NOMO-1 treated with dmso at 0.1 percent for 144 hours (cell line): ENCODE data around the gene DHX15.
"Not testable (repeated sequence)": the region's sequence is repeated elsewhere in the genome, so short reads cannot be mapped to it uniquely, and the experiment has no call there.

Source experiments
- DNase-seq: peaks from one replicate; lab custom pipeline; 2025; ENCODE audit not compliant: unreplicated experiment; lab: John Stamatoyannopoulos, UW

The DHX15 gene

GRCh38 chr4:24550441-24551175 lies 33.7 kb downstream of the DHX15 start:
- DNase-seq, result no peak

DNA sequence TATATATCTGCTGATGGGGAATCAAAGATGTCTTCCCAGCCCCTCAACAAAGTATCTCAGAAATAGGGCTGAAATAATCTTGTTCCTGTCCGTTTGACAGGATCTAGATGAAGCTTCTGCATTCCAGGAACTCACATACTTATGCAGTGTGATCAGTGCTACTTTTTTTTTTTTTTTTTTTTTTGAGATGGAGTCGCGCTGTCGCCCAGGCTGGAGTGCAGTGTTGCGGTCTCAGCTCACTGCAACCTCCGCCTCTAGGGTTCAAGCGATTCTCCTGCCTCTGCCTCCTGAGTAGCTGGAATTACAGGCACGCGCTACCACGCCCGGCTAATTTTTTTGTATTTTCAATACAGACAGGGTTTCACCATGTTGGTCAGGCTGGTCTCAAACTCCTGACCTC lies 36.4 kb downstream of the DHX15 start:
- DNase-seq, result no peak

GRCh38 chr4:24544208-24544988 lies 40.0 kb downstream of the DHX15 start:
- DNase-seq, result no peak

DNA sequence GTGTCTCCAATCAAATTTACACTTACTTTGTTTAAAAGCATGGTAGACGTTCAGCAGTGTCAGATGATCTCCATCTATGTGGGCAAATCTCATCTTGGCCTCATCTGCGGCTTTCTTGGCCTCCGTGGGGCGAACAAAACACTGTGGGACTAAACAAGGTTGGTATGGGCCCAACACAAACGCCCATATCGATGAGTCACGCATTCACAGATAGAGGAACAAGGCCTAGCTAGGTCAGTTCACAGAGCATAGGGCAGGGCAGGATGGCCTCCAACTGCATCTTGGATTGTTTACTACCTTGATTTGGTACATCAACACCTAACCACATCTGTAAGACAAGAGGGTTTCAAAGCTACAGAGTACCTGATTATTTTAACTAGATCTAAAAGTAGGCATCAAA lies 47.3 kb downstream of the DHX15 start:
- no peak for DNase-seq

DNA sequence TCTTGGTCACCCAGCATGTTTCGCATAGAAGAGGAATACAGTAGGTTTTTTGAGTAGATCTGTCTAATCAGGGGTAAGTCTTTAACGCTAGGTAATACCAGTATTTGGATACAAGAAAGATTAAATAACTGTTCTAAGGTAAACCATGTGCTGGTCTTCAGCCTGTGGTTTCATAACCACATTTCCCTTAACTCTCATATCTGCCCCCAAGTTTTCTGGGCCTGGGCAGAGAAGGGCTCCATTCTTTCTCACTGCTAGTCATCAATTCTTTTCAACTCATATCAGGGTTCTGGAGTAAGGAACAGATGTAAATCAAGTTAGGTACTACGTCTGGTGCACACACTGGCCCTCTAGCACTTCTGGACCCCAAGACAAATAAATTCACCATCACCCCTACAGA lies 49.0 kb downstream of the DHX15 start:
- no peak for DNase-seq

GRCh38 chr4:24533364-24533763 lies 51.0 kb downstream of the DHX15 start:
- DNase-seq, result no peak

GRCh38 chr4:24529555-24529954 lies 54.8 kb downstream of the DHX15 start:
- DNase-seq, result no peak

- no peak for DNase-seq
These were observed 57.0 kb downstream of the DHX15 start for GRCh38 chr4:24527371-24527770.

DNA sequence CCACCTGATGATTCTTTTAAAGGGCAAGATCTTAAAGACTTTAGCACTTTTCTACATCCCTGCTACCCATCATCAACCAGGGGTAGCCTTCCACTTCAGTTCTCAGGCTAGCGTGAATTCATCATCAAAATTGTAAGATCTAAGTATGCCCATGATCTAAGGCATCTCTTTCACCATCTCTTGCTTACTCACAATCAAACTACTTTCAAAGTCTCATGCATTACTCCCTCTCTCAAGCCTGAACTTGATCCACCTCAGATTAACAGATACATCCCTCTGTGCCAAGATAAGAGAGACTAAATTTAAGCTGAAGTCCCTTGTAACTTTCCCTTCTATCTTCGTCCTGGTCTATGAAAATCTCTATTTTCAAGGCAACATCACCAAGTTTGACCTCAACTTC lies 62.8 kb downstream of the DHX15 start:
- DNase-seq, result no peak

DNA sequence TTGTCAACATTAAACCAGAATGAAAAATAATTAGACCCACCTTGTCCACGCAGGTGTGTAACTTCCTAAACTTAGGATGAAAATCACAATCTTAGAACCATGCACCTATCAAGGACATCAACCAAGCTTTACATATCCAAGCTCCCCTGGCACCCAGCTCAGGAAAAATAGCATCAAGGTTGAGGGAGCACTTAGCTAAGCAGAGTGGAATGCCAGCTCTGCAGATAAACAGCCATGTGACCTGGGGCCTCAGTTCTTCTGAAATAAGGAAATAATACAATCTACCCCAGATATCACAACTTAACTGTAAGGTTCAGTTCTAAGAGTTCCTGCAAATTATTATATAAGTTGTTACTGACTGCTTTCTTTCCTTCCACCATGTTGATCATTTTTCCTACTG lies 64.7 kb downstream of the DHX15 start:
- DNase-seq, result no peak

DNA sequence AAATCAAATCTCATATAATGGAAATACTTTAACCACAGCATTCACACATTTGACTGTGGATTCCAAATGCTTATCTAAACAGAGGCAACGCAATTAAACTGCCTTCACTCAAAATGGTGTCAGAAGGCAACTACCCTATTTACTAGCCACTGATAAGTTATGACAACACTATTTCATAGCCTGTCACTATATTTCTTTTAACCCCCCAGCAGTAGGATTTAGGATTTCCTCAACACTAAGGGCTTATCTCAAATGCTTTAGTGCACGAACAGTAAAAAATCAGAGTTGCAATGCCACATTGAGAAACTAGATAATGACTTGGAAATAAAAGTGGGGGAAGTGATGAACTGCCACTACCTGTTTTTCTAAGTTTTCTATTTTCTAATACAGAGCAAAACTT lies 66.7 kb downstream of the DHX15 start:
- no peak for DNase-seq

GRCh38 chr4:24516926-24517325 lies 67.4 kb downstream of the DHX15 start:
- no peak for DNase-seq

DNA sequence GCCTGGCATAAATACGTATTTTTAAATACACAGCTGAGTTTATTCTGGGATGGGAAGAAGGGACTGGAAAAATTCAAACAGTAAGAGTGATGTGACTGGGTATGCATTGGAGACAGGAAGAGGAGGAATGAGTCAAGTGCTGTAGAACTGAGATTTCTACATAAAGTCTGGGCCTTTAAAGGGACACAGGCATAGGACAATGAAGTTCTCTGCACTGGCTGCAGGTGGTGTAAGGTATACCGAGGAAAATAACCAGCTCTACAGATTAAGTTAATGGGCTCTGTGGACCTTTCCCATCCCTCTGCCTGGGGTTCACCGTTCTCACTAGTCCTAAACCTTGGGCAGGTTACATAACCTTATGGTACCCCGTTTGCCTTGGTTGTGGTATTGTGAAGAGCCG lies 68.7 kb downstream of the DHX15 start:
- DNase-seq, result no peak

- DNase-seq, result no peak
These were observed 69.5 kb downstream of the DHX15 start for GRCh38 chr4:24514808-24515207.

DNA sequence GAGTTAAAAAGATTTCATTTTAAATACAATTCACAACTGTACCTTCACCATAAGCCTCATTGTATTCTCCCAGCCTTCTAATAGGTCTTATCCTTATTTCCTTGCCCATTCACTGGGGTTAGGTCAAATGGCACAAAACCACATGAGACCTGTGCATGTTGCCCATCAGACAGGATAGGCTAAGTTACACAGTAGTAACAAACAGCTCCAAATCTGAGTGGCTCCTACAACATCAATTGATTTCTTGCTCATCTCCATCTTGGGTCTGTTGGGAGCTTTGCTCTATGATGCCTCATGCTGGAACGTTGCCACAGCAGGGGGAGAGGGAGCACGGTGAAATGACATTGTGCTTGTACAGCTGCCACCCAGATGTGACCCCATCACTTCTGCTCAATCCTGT lies 70.6 kb downstream of the DHX15 start:
- DNase-seq, result no peak

GRCh38 chr4:24511371-24512063 lies 72.8 kb downstream of the DHX15 start:
- DNase-seq, result no peak

- no peak for DNase-seq
These were observed 74.3 kb downstream of the DHX15 start for GRCh38 chr4:24510091-24510490.

DNA sequence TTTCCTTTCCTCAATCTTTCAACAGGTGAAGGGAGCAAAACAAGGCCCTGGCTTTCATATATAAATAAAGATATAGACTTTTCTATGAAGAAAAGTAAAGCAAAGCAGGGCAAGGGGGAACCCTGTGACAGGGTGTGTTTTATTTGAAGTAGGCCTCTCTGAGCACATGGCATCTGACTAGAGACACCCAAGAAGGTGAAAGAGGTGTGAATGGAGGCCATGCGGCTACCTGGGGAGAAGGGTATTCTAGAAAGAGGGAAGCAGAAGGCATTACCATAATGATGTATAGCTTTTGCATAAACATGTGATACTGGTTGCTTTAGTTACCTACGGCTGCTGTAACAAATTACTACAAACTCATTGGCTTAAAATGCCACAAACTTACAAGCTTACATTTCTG lies 75.8 kb downstream of the DHX15 start:
- no peak for DNase-seq

GRCh38 chr4:24507439-24507838 lies 76.9 kb downstream of the DHX15 start:
- DNase-seq, result no peak

DNA sequence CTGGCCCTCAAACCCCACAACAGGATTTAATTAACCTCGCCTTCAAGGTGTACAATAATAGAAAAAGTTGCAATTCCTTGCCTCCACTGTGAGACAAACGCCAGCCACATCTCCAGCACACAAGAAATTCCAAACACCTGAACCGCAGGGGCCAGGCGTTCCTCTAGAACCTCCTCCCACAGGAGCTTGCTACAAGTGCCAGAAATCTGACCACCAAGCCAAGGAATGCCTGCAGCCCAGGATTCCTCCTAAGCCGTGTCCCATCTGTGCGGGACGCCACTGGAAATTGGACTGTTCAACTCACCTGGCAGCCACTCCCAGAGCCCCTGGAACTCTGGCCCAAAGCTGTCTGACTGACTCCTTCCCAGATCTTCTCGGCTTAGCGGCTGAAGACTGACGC lies 81.3 kb downstream of the DHX15 start:
- not testable (repeated sequence) for DNase-seq

DNA sequence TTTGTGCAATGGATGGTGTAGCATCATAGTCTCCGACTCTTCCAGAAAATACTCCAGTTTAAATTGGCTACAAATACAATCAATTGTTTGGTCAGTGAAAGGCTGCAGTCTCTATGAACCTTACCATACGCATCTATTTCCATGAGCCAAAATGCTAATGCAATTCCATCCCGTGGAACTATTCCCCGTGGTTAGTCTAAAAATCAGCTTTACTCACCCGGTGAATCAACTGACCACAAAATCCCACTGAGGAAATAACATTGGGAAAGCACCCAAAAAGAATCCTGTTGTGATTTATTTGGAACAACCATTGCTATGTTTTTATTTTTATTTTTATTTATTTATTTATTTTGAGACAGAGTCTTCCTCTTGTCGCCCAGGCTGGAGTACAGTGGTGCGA lies 87.1 kb downstream of the DHX15 start:
- no peak for DNase-seq

GRCh38 chr4:24496597-24496996 lies 87.8 kb downstream of the DHX15 start:
- no peak for DNase-seq
